ENCODE data around the gene DCANP1.

The DCANP1 gene

DNA sequence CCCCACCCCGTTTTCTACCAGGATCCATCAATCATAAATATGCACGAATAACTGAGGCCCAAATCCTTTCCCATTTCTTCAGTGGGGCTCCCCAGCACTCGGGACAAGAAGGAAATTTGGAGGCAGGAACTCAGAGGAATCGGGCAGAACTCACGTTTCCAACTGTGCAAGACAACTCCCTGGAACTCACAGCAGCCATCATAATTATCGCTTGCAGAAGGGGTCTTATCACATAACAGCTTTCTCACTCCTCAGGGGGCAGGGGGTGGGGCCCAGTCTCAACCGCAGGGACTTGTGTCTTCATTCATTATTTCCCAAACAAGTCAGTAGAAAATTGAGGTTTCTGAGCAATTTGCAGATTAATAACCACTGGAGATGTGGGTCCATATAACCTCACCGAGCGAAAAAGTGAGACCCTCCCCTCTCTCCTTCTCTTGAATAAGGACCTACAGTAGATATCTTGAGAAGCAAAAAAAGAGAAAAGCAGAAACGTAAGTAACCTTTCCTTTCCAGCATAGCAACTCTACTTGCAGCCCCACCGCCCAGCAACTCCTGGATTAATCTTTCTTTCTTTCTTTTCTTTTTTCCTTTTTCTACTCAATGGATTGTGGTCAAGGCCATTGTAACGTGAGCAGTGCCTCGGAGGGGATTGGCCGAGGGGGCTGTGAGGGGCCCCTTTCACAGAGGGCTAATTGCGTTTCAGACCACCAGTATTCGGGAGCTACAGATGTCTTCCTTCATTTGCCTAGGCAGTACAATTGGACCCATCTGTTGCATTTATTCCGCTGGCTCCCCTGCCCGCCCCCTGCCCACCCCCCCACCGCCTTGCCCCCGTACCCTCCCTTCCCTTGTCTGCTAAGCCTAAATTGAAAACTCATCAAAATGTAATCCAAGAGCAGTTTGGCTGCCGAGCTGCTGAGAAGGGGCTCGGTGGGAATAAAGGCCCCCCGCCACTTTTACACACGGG, 29.8 kb upstream of the DCANP1 start:
- Histone ChIP-seq H3K4me1 (ENCODE audit: control insufficient read depth in 1 of 2, insufficient read depth in 2 of 2, low read length in 2 of 2) (no peaks in the 10 kb centered on the region), H3K36me3 (ENCODE audit: control insufficient read depth in 1 of 2, insufficient read depth in 2 of 2, low read length in 2 of 2) (no peaks in the 10 kb centered on the region), H3K4me3 (ENCODE audit: low read depth in 1 of 2, low read length in 2 of 2) (no peak overlapping the region), H3K9me3 (ENCODE audit: control insufficient read depth in 1 of 2, low read length in 2 of 2) (no peaks in the 10 kb centered on the region), H3K27ac (ENCODE audit: low read length) (no peak overlapping the region), H3K27me3 (ENCODE audit: low read depth, low read length) (peaks cover 5% of the 10 kb centered on the region)

DNA sequence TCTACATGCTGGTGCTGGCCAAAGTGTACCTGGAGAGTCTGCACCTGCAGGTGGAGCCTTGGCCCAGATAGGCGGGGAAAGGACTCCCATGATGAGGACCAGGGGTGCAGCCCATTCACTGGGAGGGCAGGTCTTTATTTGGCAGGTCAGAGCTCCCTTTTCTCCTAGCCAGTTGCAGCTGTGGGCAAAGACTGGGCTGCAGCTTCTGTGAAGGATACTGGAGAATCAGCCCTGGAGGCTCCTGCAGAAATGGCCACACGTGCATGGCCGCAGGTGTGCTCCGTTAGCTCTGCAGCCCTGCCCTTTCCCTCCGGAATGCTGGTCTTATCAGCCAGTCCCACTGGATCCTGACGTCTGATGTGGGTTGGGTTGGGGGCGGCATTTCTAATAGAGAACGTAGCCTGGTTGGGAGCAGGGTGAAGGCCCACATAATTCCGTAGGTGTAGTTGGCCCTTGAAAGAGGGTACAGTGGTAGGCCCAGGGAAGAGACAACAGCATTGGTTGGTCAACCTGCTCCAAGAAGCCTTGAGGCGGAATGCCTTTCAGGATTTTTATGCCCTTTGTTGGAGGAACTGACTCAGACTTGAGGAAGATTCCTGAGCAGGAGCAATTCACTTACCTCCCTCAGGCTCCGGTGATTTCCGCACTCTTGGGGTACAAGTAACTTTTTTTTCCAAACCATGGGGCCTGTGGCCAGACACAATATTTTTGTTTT, 27.0 kb upstream of the DCANP1 start:
- no peak overlapping the region for H3K4me3 ChIP-seq (ENCODE audit: low read depth in 1 of 2, low read length in 2 of 2)
- H3K4me1 ChIP-seq (ENCODE audit: control insufficient read depth in 1 of 2, insufficient read depth in 2 of 2, low read length in 2 of 2): no peaks in the 10 kb centered on the region
- H3K27ac ChIP-seq (ENCODE audit: low read length): no peak overlapping the region
- no peaks in the 10 kb centered on the region for H3K9me3 ChIP-seq (ENCODE audit: control insufficient read depth in 1 of 2, low read length in 2 of 2)
- H3K36me3 ChIP-seq (ENCODE audit: control insufficient read depth in 1 of 2, insufficient read depth in 2 of 2, low read length in 2 of 2): no peaks in the 10 kb centered on the region
- peaks cover 5% of the 10 kb centered on the region for H3K27me3 ChIP-seq (ENCODE audit: low read depth, low read length)

DNA sequence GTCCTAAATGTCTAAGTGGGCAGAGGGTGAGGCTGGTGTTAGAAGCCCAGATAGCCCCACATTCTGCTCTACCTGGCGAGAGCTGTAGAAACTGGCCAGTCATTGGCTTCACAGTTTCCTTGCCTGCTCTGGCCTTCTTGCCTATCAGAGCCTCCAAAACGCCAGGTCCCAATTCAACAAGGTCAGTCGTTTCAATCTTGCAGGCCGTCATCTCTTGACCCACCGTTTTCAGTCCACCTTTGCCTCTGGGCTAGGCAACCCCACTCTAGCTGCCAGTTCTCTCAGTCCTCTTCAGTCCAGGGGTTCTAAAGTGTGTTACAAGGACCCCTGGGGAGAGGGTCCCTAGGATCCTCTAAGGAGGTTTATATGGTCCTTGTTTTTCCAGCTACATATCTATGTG, 25.0 kb upstream of the DCANP1 start:
- peaks cover 4% of the 10 kb centered on the region for H3K27me3 ChIP-seq (ENCODE audit: low read depth, low read length)

DNA sequence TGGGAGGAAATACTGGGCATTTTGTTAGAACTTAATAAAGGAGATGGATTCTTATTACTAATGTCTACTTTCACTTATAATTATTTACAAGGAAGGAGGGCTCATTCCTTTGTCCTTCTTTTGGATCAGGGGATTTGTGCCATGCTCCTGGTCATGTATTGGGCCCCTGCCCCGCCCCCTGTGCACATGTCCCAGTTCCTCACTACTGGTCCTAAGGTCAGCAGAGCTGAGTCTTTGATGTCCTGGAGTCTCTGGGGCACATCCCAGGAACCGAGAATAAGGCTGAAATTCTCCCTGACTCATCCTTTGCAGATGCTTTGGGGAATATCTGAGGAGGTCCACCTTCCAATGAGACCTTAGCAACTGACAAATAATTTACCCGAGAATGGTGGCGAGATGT, 24.6 kb upstream of the DCANP1 start:
- Histone ChIP-seq H3K36me3 (ENCODE audit: control insufficient read depth in 1 of 2, insufficient read depth in 2 of 2, low read length in 2 of 2) (no peaks in the 10 kb centered on the region), H3K9me3 (ENCODE audit: control insufficient read depth in 1 of 2, low read length in 2 of 2) (no peaks in the 10 kb centered on the region), H3K4me3 (ENCODE audit: low read depth in 1 of 2, low read length in 2 of 2) (no peak overlapping the region), H3K27ac (ENCODE audit: low read length) (no peak overlapping the region), H3K27me3 (ENCODE audit: low read depth, low read length) (peaks cover 8% of the 10 kb centered on the region), H3K4me1 (ENCODE audit: control insufficient read depth in 1 of 2, insufficient read depth in 2 of 2, low read length in 2 of 2) (peaks cover 0 to 1% of the 10 kb centered on the region in 2 donors)

More for the DNA sequence above, 25.0 kb upstream of the DCANP1 start:
- Histone ChIP-seq H3K27ac (ENCODE audit: low read length) (no peak overlapping the region), H3K4me3 (ENCODE audit: low read depth in 1 of 2, low read length in 2 of 2) (no peak overlapping the region), H3K4me1 (ENCODE audit: control insufficient read depth in 1 of 2, insufficient read depth in 2 of 2, low read length in 2 of 2) (no peaks in the 10 kb centered on the region), H3K36me3 (ENCODE audit: control insufficient read depth in 1 of 2, insufficient read depth in 2 of 2, low read length in 2 of 2) (no peaks in the 10 kb centered on the region), H3K9me3 (ENCODE audit: control insufficient read depth in 1 of 2, low read length in 2 of 2) (no peaks in the 10 kb centered on the region)

DNA sequence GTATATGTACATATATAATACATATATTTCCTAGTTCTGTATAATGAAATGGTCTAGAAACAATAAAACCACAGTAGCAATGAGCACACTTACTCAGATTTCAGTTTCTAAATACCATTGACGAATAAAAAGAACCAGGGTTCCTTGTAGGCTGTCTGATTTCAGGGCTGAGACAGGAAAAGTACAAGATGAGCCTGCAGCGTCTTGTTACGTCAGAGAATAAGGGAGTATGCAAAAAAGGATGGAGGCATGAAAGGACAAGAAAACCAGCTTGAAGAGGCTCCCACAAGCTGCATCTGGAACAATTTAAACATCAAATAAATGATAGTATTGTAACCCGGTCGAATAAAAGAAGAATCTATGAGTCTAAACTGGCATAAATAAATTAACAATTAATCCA, 22.8 kb upstream of the DCANP1 start:
- H3K27ac ChIP-seq (ENCODE audit: low read length): no peak overlapping the region
- H3K27me3 ChIP-seq (ENCODE audit: low read depth, low read length): peaks cover 20% of the 10 kb centered on the region
- no peaks in the 10 kb centered on the region for H3K9me3 ChIP-seq (ENCODE audit: control insufficient read depth in 1 of 2, low read length in 2 of 2)
- peaks cover 0 to 8% of the 10 kb centered on the region in 2 donors for H3K4me1 ChIP-seq (ENCODE audit: control insufficient read depth in 1 of 2, insufficient read depth in 2 of 2, low read length in 2 of 2)
- H3K4me3 ChIP-seq (ENCODE audit: low read depth in 1 of 2, low read length in 2 of 2): no peak overlapping the region
- H3K36me3 ChIP-seq (ENCODE audit: control insufficient read depth in 1 of 2, insufficient read depth in 2 of 2, low read length in 2 of 2): no peaks in the 10 kb centered on the region

DNA sequence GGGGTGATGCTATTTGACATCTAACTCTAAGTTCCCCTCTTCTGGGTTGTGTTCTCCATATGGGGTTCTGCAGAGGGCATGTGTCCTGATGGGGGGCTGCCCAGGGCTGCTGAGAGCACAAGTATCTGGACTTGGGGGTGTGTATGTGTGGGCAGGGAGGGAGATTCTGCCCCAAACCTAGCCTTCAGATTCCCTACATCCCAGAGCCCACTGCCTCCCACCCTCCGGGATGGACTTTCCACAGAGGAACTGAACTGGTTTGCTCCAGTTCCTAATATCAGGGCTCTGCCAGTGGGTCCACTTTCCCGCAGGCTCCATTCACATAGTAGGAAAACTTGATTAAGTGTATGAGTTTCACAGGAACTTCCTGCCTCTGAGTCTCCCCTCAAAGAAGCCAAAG, 21.4 kb upstream of the DCANP1 start:
- no peaks in the 10 kb centered on the region for H3K36me3 ChIP-seq (ENCODE audit: control insufficient read depth in 1 of 2, insufficient read depth in 2 of 2, low read length in 2 of 2)
- H3K27me3 ChIP-seq (ENCODE audit: low read depth, low read length): peaks cover 20% of the 10 kb centered on the region
- no peak overlapping the region for H3K27ac ChIP-seq (ENCODE audit: low read length)
- H3K4me3 ChIP-seq (ENCODE audit: low read depth in 1 of 2, low read length in 2 of 2): no peak overlapping the region
- no peaks in the 10 kb centered on the region for H3K9me3 ChIP-seq (ENCODE audit: control insufficient read depth in 1 of 2, low read length in 2 of 2)
- H3K4me1 ChIP-seq (ENCODE audit: control insufficient read depth in 1 of 2, insufficient read depth in 2 of 2, low read length in 2 of 2): peaks cover 0 to 8% of the 10 kb centered on the region in 2 donors

DNA sequence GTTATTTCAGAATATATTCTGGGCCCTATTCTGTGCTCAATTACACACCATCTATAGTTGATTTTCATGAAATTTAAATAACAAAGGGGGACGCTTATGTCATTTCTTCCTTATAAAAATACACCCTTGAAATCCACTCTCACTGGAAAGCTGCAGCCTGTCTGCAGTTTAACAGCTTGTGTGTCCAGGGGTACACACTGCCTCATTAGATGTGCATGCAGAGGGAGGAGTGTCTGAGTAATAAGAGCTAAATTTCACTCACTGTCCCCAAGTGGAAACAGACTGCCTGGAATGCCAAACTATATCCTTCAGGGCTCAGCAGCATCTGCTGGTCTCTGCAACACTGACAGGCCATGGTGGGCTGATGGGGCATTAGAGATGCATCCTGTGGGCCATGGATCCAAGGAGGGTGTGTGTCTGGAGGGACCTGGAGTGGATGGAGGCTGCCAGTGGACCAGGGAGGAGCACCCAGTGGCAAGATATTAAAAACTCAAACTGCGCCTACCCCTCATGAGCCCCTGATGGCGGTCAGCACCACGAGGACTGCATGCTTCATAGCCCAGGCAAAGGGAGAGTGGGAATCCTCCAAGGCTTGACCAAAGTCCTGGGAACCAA, 20.8 kb upstream of the DCANP1 start:
- Histone ChIP-seq H3K9me3 (ENCODE audit: control insufficient read depth in 1 of 2, low read length in 2 of 2) (no peaks in the 10 kb centered on the region), H3K4me3 (ENCODE audit: low read depth in 1 of 2, low read length in 2 of 2) (no peak overlapping the region), H3K27me3 (ENCODE audit: low read depth, low read length) (peaks cover 20% of the 10 kb centered on the region), H3K27ac (ENCODE audit: low read length) (no peak overlapping the region), H3K4me1 (ENCODE audit: control insufficient read depth in 1 of 2, insufficient read depth in 2 of 2, low read length in 2 of 2) (peaks cover 0 to 8% of the 10 kb centered on the region in 2 donors), H3K36me3 (ENCODE audit: control insufficient read depth in 1 of 2, insufficient read depth in 2 of 2, low read length in 2 of 2) (no peaks in the 10 kb centered on the region)

DNA sequence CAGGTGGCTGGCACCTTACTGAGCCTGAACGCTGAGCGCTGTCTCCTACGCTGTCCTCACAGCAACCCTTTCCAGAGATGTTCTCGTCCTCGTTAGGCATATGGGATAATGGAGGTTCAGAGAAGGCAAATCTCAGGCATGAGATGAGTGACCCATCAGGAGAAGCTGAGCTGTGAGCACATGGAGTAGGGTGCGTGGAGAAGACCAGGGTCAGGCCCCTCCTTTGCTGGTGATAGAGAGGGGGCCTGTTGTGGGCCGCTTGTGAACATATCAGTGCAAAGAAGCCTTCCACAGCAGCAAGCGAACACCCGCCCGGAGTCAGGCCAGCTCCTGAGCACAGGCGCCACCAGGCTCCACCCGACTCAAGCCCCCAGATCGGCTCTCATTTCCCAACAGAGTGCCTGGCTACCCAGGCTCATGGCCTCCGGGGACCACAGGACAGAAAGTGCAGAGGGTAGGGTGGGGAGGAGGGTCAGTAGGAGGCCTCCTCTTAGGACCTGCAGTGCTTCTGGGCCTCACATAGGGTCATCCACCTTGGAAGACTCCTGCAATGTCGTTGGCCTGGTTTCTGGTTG, 20.0 kb upstream of the DCANP1 start:
- Histone ChIP-seq H3K9me3 (ENCODE audit: control insufficient read depth in 1 of 2, low read length in 2 of 2) (no peaks in the 10 kb centered on the region), H3K27me3 (ENCODE audit: low read depth, low read length) (peaks cover 20% of the 10 kb centered on the region), H3K27ac (ENCODE audit: low read length) (no peak overlapping the region), H3K36me3 (ENCODE audit: control insufficient read depth in 1 of 2, insufficient read depth in 2 of 2, low read length in 2 of 2) (no peaks in the 10 kb centered on the region), H3K4me1 (ENCODE audit: control insufficient read depth in 1 of 2, insufficient read depth in 2 of 2, low read length in 2 of 2) (peaks cover 0 to 8% of the 10 kb centered on the region in 2 donors), H3K4me3 (ENCODE audit: low read depth in 1 of 2, low read length in 2 of 2) (no peak overlapping the region)

DNA sequence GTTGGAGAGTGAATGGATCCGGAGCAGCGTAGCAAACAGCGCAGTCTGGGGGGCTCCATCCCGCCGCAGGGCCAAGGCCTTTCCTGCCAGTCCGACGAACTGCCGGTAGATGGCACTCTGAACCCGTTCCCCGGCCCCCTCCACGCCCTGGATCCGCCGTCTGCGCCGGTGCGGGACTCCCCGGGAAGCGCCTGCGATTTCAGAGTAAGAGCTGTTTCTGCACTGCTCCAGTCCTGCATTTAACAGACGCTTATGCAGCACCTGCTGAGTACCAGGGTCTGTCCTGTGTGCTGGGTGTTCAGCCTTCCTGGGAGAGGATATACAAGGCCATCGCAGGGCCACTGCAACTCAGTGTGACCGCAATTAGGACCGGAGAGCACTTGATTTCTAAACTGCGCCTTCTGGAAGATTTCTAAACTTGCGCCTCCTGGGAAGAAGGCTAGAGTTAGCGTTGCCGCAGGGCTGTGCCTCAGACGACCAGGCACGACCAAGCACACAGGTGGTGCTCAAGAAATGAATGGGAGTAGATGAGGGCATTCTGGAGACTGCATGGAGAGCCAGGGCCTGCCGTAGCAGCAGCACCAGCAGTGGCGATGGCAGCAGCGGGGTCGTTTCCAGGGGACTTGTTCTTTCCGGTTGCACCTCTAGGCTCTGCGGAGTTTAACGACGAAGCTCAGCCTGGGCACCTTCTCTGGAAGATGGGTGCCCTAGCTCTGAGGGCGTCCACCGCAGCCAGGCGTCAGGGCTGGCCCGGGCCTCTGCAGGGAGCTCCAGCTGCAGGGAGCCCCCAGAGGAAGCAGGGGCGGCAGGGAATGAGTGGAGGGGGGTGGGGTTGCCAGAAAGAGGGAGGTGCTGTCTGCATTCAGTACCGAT, 19.3 kb upstream of the DCANP1 start:
- peaks cover 0 to 8% of the 10 kb centered on the region in 2 donors for H3K4me1 ChIP-seq (ENCODE audit: control insufficient read depth in 1 of 2, insufficient read depth in 2 of 2, low read length in 2 of 2)
- H3K9me3 ChIP-seq (ENCODE audit: control insufficient read depth in 1 of 2, low read length in 2 of 2): no peaks in the 10 kb centered on the region
- H3K36me3 ChIP-seq (ENCODE audit: control insufficient read depth in 1 of 2, insufficient read depth in 2 of 2, low read length in 2 of 2): no peaks in the 10 kb centered on the region
- H3K27me3 ChIP-seq (ENCODE audit: low read depth, low read length): peaks cover 20% of the 10 kb centered on the region
- no peak overlapping the region for H3K27ac ChIP-seq (ENCODE audit: low read length)
- peak overlapping the region; percentile 50 to 58 for H3K4me3 ChIP-seq (ENCODE audit: low read depth in 1 of 2, low read length in 2 of 2)

DNA sequence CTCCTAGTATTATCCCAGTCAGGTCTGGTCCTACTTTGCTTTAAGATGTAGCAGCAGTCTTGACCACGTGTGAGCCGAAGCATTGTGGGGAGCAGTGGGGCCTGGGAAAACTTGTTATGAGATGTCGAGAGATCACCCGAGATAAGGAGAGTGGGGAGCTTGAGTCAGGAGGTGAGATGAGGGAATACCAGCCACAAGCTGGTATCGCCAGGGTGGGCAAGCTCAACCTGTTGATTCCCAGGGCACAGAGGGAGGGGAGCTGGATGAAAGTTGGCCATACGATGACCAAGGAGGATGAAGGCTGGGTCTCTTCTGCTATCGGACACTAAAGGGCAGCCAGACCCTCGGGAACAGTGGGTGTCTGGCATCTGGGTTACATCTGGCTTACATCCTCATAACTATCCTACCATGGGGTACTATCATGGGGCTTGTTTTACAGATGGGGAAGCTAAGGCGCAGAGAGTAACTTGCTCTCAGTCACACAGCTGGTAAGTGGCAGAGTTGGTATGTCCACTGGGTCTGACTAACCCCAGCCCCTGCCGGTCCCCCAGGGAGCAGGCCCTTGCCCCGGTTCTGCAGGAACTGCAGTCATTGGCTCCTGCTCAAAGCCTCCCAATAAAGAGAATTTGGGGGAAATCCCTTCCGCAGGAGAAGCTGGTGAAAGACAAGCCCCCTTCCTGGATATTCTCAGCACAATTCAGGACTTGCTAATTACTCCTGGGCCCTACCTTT, 18.4 kb upstream of the DCANP1 start:
- Histone ChIP-seq H3K4me1 (ENCODE audit: control insufficient read depth in 1 of 2, insufficient read depth in 2 of 2, low read length in 2 of 2) (peaks cover 0 to 8% of the 10 kb centered on the region in 2 donors), H3K27me3 (ENCODE audit: low read depth, low read length) (peaks cover 20% of the 10 kb centered on the region), H3K9me3 (ENCODE audit: control insufficient read depth in 1 of 2, low read length in 2 of 2) (no peaks in the 10 kb centered on the region), H3K27ac (ENCODE audit: low read length) (no peak overlapping the region), H3K36me3 (ENCODE audit: control insufficient read depth in 1 of 2, insufficient read depth in 2 of 2, low read length in 2 of 2) (no peaks in the 10 kb centered on the region), H3K4me3 (ENCODE audit: low read depth in 1 of 2, low read length in 2 of 2) (no peak overlapping the region)

All from muscle layer of duodenum (tissue), 2 donors.